PFSK-1 (cell line): ENCODE results near the gene THEM4.

Source experiments
- FOXP2 ChIP-seq: optimal IDR thresholded peaks from 2 replicates; pipeline ENCODE3; 2011; ENCODE audit warnings: borderline replicate concordance, control low read depth, inconsistent platforms; ENCODE audit not compliant: insufficient read depth; ENCODE audit errors: extremely low read length, extremely low read depth
- POLR2AphosphoS5 ChIP-seq: IDR thresholded peaks from 2 replicates; pipeline ENCODE4 v1.6.1; 2012; ENCODE audit warnings: low read depth, mild to moderate bottlenecking, control low read depth, low read length, moderate library complexity
- SIN3A ChIP-seq: IDR thresholded peaks from 2 replicates; pipeline ENCODE4 v1.6.1; 2012; ENCODE audit warnings: mild to moderate bottlenecking, low read length, moderate library complexity, borderline replicate concordance; ENCODE audit not compliant: insufficient read depth
- TAF1 ChIP-seq: IDR thresholded peaks from 2 replicates; pipeline ENCODE4 v1.6.1; 2012; ENCODE audit warnings: low read length, control low read depth, borderline replicate concordance; ENCODE audit not compliant: insufficient read depth
- TF ChIP-seq, protein P1 (sequence below), 2 experiments: IDR thresholded peaks; 2 replicates each; pipeline versions ENCODE4 v1.6.1 to v1.8.0; 2011 to 2012; ENCODE audit warnings: low read depth in 2 of 2, low read length in 2 of 2, control low read depth in 1 of 2, inconsistent platforms in 1 of 2, mild to moderate bottlenecking in 1 of 2, moderate library complexity in 1 of 2; ENCODE audit not compliant: insufficient read depth in 1 of 2

Gene THEM4

DNA sequence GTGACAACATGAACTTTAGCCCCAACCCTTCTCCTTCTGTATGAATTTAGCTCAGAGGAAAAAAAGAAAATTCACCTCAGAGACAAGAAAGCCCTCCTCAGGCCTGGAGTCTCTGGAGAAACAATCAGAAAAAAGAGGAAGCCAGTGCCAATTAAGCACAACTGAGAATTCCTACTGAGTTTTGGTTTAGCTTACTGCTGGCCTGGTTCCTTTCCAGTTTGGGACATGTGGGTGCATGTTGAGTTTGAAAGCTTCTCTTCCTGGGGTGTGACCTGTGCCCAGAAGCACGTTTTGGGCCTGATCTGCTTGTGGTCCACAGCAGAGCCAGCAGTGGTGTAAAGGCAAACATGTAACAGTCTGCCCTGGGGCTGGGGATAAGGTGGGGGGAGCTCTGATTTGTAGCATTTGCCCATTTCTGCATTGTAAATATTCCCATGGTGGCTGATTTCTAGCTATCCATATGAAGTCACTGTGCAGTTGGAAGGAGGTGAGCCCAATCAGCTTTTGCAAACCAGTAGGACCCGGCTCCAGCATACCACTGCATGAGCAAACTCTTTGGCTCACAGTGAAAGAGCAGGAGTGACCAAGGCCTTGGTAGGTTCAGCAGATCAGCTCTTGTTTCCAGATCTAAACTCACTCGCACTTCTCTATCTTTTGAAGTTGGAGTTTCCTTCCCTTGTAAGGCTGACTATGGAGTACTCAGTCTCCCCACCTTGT is 51.1 kb downstream of the THEM4 start:
- TF ChIP-seq FOXP2 (no peak), POLR2AphosphoS5 (no peak), TAF1 (no peak), SIN3A (no peak)
- TF ChIP-seq, protein P1, sequence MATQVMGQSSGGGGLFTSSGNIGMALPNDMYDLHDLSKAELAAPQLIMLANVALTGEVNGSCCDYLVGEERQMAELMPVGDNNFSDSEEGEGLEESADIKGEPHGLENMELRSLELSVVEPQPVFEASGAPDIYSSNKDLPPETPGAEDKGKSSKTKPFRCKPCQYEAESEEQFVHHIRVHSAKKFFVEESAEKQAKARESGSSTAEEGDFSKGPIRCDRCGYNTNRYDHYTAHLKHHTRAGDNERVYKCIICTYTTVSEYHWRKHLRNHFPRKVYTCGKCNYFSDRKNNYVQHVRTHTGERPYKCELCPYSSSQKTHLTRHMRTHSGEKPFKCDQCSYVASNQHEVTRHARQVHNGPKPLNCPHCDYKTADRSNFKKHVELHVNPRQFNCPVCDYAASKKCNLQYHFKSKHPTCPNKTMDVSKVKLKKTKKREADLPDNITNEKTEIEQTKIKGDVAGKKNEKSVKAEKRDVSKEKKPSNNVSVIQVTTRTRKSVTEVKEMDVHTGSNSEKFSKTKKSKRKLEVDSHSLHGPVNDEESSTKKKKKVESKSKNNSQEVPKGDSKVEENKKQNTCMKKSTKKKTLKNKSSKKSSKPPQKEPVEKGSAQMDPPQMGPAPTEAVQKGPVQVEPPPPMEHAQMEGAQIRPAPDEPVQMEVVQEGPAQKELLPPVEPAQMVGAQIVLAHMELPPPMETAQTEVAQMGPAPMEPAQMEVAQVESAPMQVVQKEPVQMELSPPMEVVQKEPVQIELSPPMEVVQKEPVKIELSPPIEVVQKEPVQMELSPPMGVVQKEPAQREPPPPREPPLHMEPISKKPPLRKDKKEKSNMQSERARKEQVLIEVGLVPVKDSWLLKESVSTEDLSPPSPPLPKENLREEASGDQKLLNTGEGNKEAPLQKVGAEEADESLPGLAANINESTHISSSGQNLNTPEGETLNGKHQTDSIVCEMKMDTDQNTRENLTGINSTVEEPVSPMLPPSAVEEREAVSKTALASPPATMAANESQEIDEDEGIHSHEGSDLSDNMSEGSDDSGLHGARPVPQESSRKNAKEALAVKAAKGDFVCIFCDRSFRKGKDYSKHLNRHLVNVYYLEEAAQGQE (IDR thresholded peaks at IDR 0.05; ENCODE audit: insufficient read depth in 1 of 2, low read depth in 2 of 2, low read length in 2 of 2): no peak

GRCh38 chr1:151855933-151856332 is 53.4 kb downstream of the THEM4 start:
- no peak for TF ChIP-seq SIN3A
- TF ChIP-seq FOXP2: no peak

DNA sequence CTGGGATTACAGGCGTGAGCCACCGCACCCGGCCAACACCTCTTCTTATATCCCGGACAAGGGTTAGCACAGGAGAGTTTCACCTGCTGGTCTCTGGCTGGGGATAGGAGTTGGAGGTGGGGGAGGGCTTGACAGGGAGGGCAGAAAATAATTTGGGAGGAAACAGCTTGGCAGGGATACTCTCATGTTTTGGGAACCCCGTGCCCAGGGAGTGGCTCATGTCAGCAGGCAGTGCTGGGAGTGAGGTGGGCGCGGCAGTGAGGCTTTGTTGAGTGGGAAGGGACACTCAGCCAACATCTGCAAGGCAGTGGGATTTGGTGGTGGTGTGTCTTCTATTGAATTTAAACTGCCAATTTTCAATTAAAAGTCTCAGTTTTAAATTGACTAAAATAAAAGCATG is 54.7 kb downstream of the THEM4 start:
- TF ChIP-seq TAF1 (no peak), SIN3A (no peak), FOXP2 (no peak), POLR2AphosphoS5 (no peak)
- TF ChIP-seq, protein P1 (IDR thresholded peaks at IDR 0.05; ENCODE audit: insufficient read depth in 1 of 2, low read depth in 2 of 2, low read length in 2 of 2): no peak

- TF ChIP-seq TAF1: no peak
- TF ChIP-seq FOXP2: no peak
- TF ChIP-seq POLR2AphosphoS5: no peak
- TF ChIP-seq SIN3A: no peak
- TF ChIP-seq, protein P1 (IDR thresholded peaks at IDR 0.05; ENCODE audit: insufficient read depth in 1 of 2, low read depth in 2 of 2, low read length in 2 of 2): no peak
These were observed 55.8 kb downstream of the THEM4 start, which contains the start of gene THEM5 for GRCh38 chr1:151853411-151853943. Gene THEM5 (minus strand): TSS chr1:151853712. CDS start chr1:151853565, 147 bp downstream.

DNA sequence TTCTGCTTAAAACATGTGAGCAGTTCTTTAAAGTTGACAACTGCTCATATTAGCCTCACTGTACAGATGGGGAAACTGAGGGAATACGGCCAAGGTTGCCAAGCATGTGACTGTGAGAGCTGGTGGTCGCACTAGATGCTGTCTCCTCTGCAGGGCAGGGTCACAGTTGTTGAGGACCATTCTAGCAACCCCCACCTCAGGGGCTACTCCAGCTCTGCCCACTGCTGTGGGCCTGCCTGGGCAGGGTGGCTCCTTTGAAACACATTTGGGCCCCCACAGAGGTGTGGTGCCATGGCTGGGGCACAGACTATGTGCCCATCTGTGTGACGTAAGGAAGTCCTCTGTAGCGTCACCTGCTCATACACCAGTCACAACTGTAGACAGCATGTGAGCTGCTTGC is 56.6 kb downstream of the THEM4 start:
- TF ChIP-seq POLR2AphosphoS5 (no peak), TAF1 (no peak), FOXP2 (no peak), SIN3A (no peak)
- TF ChIP-seq, protein P1 (IDR thresholded peaks at IDR 0.05; ENCODE audit: insufficient read depth in 1 of 2, low read depth in 2 of 2, low read length in 2 of 2): no peak
